IMR-90 (cell line): ENCODE measurements around the gene TBC1D24. TPM values are rescaled to one million over a fixed set of nuclear protein-coding genes. Genes with fewer than 3 reads are reported as not detected.
A peak's percentile ranks its signal among the peaks of the same experiment; 100 is the strongest.

Experiments used
- ATAC-seq: fragments of 200-7000 bp; cut with Tn5 transposase; 2 replicates; pipeline ENCODE4 v1.9.1; 2020; ENCODE audit warnings: low read depth, mild to moderate bottlenecking, moderate library complexity
- BruUV-seq: library from RNA; stranded (reverse); fragments of 400-500 nt; replicated peaks from 2 replicates; lab custom pipeline; 2021; lab: Mats Ljungman, UMichigan
- CTCF ChIA-PET: fragments of 300-600 bp; formaldehyde crosslinking; extraction: SDS; loops from one replicate; lab custom pipeline; 2021; ENCODE audit warnings: antibody characterized with exemption; lab: Yijun Ruan, JAX
- POLR2A ChIA-PET: fragments of 300-600 bp; sonication (Branson Sonifier 250); formaldehyde crosslinking; loops from one replicate; lab custom pipeline; 2022; ENCODE audit warnings: antibody characterized with exemption; ENCODE audit not compliant: unreplicated experiment; lab: Charles Lee
- DNase-seq: peaks from one replicate; pipeline ENCODE4 v3.0.0; 2013
- H2AFZ ChIP-seq: replicated peaks from 2 replicates; pipeline ENCODE3; 2013; ENCODE audit warnings: low read length, mild to moderate bottlenecking; ENCODE audit not compliant: poor library complexity
- H2AK5ac ChIP-seq: 2 replicates; pipeline ENCODE4 v1.6.1; 2013; ENCODE audit warnings: low read depth, low read length, inconsistent platforms
- H2AK9ac ChIP-seq: replicated peaks from 2 replicates; pipeline ENCODE3; 2013; ENCODE audit warnings: mild to moderate bottlenecking, low read depth, low read length, moderate library complexity; ENCODE audit not compliant: poor library complexity
- H2BK120ac ChIP-seq: 2 replicates; pipeline ENCODE4 v1.6.1; 2013; ENCODE audit warnings: low read depth, low read length, inconsistent platforms
- H2BK15ac ChIP-seq: 3 replicates; pipeline ENCODE4 v1.6.1; 2013; ENCODE audit warnings: low read depth, low read length, inconsistent platforms
- H2BK20ac ChIP-seq: 2 replicates; pipeline ENCODE4 v1.6.1; 2013; ENCODE audit warnings: low read depth, mild to moderate bottlenecking, inconsistent platforms, low read length, moderate library complexity
- H2BK5ac ChIP-seq: 2 replicates; pipeline ENCODE4 v1.6.1; 2013; ENCODE audit warnings: mild to moderate bottlenecking, low read depth, low read length, inconsistent platforms; ENCODE audit not compliant: poor library complexity, severe bottlenecking
- H3K14ac ChIP-seq: replicated peaks from 2 replicates; pipeline ENCODE4 v1.6.1; 2013; ENCODE audit warnings: low read depth, low read length, inconsistent platforms
- H3K18ac ChIP-seq: 2 replicates; pipeline ENCODE4 v1.6.1; 2013; ENCODE audit warnings: low read depth, low read length, control low read depth
- H3K23ac ChIP-seq: 2 replicates; pipeline ENCODE4 v1.6.1; 2013; ENCODE audit warnings: low read depth, low read length, inconsistent platforms
- H3K27ac ChIP-seq: 2 replicates; pipeline ENCODE4 v1.5.1; 2013; ENCODE audit warnings: mild to moderate bottlenecking, control low read depth, low read length; ENCODE audit not compliant: insufficient read depth
- H3K27me3 ChIP-seq: 2 replicates; pipeline ENCODE4 v1.6.1; 2013; ENCODE audit warnings: low read length; ENCODE audit not compliant: control insufficient read depth, insufficient read depth
- H3K36me3 ChIP-seq: 2 replicates; pipeline ENCODE4 v1.6.1; 2013; ENCODE audit warnings: low read length, mixed read lengths; ENCODE audit not compliant: control insufficient read depth, insufficient read depth
- H3K4ac ChIP-seq: 2 replicates; pipeline ENCODE4 v1.6.1; 2013; ENCODE audit warnings: low read depth, low read length, inconsistent platforms
- H3K4me1 ChIP-seq: 2 replicates; pipeline ENCODE4 v1.6.1; 2013; ENCODE audit warnings: low read length, mixed read lengths; ENCODE audit not compliant: control insufficient read depth, insufficient read depth
- H3K4me2 ChIP-seq: 2 replicates; pipeline ENCODE4 v1.6.1; 2013; ENCODE audit warnings: low read depth, mild to moderate bottlenecking, control low read depth, low read length, moderate library complexity
- H3K4me3 ChIP-seq: 2 replicates; pipeline ENCODE4 v1.5.1; 2013; ENCODE audit warnings: low read depth, mild to moderate bottlenecking, control low read depth, low read length, moderate library complexity; ENCODE audit not compliant: insufficient read depth
- H3K56ac ChIP-seq: 2 replicates; pipeline ENCODE4 v1.6.1; 2013; ENCODE audit warnings: low read length, inconsistent platforms; ENCODE audit not compliant: insufficient read depth; ENCODE audit errors: extremely low read depth
- H3K79me1 ChIP-seq, 2 experiments: 2 replicates each; pipeline ENCODE4 v1.6.1; 2013; ENCODE audit warnings: low read length in 2 of 2, inconsistent platforms in 1 of 2, low read depth in 1 of 2
- H3K9ac ChIP-seq: 2 replicates; pipeline ENCODE4 v1.6.1; 2013; ENCODE audit warnings: low read depth, low read length, control low read depth
- H3K9me1 ChIP-seq: 2 replicates; pipeline ENCODE4 v1.6.1; 2013; ENCODE audit warnings: low read length, inconsistent platforms; ENCODE audit not compliant: insufficient read depth
- H3K9me3 ChIP-seq: 2 replicates; pipeline ENCODE4 v1.6.1; 2013; ENCODE audit warnings: low read length; ENCODE audit not compliant: control insufficient read depth, insufficient read depth
- H4K20me1 ChIP-seq: 2 replicates; pipeline ENCODE4 v1.6.1; 2013; ENCODE audit warnings: low read length, inconsistent platforms; ENCODE audit not compliant: insufficient read depth
- H4K5ac ChIP-seq: 2 replicates; pipeline ENCODE4 v1.6.1; 2013; ENCODE audit warnings: mild to moderate bottlenecking, low read depth, low read length, control low read depth
- H4K8ac ChIP-seq, 2 experiments: 2 replicates each; pipeline ENCODE4 v1.6.1; 2013; ENCODE audit warnings: low read depth in 2 of 2, low read length in 2 of 2, control low read depth in 1 of 2, inconsistent platforms in 1 of 2
- H4K91ac ChIP-seq: 2 replicates; pipeline ENCODE4 v1.6.1; 2013; ENCODE audit warnings: low read depth, low read length, inconsistent platforms; ENCODE audit not compliant: insufficient read depth
- CEBPB ChIP-seq: IDR thresholded peaks from 2 replicates; pipeline ENCODE4 v1.6.1; 2012; ENCODE audit warnings: low read depth, low read length, improper control_type of control experiment
- CHD1 ChIP-seq: IDR thresholded peaks from 2 replicates; pipeline ENCODE4 v1.6.1; 2012; ENCODE audit warnings: low read depth, low read length, improper control_type of control experiment
- FOS ChIP-seq: fragments of 150-350 bp; IDR thresholded peaks from 2 replicates; pipeline ENCODE4 v1.6.1; 2016; ENCODE audit warnings: low read depth, low read length
- MAFK ChIP-seq: IDR thresholded peaks from 2 replicates; pipeline ENCODE4 v1.6.1; 2012; ENCODE audit warnings: low read depth, low read length, improper control_type of control experiment
- MAZ ChIP-seq: IDR thresholded peaks from 2 replicates; pipeline ENCODE4 v1.6.1; 2012; ENCODE audit warnings: low read depth, mild to moderate bottlenecking, low read length, improper control_type of control experiment, moderate library complexity, borderline replicate concordance
- NFE2L2 ChIP-seq: fragments of 150-350 bp; IDR thresholded peaks from 2 replicates; pipeline ENCODE4 v1.6.1; 2016; ENCODE audit warnings: low read depth, mild to moderate bottlenecking, low read length
- POLR2A ChIP-seq: IDR thresholded peaks from 2 replicates; pipeline ENCODE4 v1.6.1; 2012; ENCODE audit warnings: mild to moderate bottlenecking, low read depth, low read length
- RAD21 ChIP-seq: IDR thresholded peaks from 2 replicates; pipeline ENCODE4 v1.6.1; 2012; ENCODE audit warnings: low read length, improper control_type of control experiment
- RFX5 ChIP-seq: IDR thresholded peaks from 2 replicates; pipeline ENCODE4 v1.8.0; 2012; ENCODE audit warnings: low read depth, mild to moderate bottlenecking, low read length, moderate library complexity
- SMC3 ChIP-seq: fragments of 150-350 bp; IDR thresholded peaks from 2 replicates; pipeline ENCODE4 v1.6.1; 2016; ENCODE audit warnings: low read depth, mild to moderate bottlenecking, antibody characterized with exemption, low read length, moderate library complexity
- WGBS, 2 experiments: methylation state at CpG; one replicate each; pipeline versions ENCODE4 v1.1.5 to v1.1.7; 2013; ENCODE audit warnings: missing lambda C conversion rate in 2 of 2; ENCODE audit not compliant: insufficient read length in 1 of 2; ENCODE audit errors: extremely low coverage in 2 of 2; 5-methylcytosine and 5-hydroxymethylcytosine counted together
- dilution Hi-C: fragments of 300-500 bp; cut with HindIII; formaldehyde crosslinking; loops from one replicate; pipeline ENCODE4 v1.14.3; 2018; ENCODE audit warnings: low sequenced_read_pairs; ENCODE audit not compliant: unreplicated experiment
- in situ Hi-C: fragments of 300-500 bp; cut with MboI; formaldehyde crosslinking; loops from 3 replicates; pipeline ENCODE4 v1.14.3; 2019; ENCODE audit warnings: low sequenced_read_pairs, inconsistent platforms, mixed read lengths
- intact Hi-C: fragments of 100-400 bp; cut with micrococcal nuclease; formaldehyde crosslinking; loops from 2 replicates; pipeline ENCODE4 v1.10.0; 2022
- polyA plus RNA-seq, 3 experiments: library from polyadenylated mRNA; depleted of rRNA; stranded (reverse); fragments of >200 nt; gene quantifications; 2 replicates each; pipeline ENCODE4 v1.2.3, GENCODE V29; 2012; ENCODE audit warnings: low replicate concordance in 1 of 3
- total RNA-seq: library from RNA; depleted of rRNA; stranded (reverse); fragments of >200 nt; gene quantifications from 2 replicates; pipeline ENCODE4 v1.2.3, GENCODE V29; 2012
- TF ChIP-seq, protein P1 (sequence below): fragments of 150-350 bp; IDR thresholded peaks from 2 replicates; pipeline ENCODE4 v1.6.1; 2016; ENCODE audit warnings: low read depth, mild to moderate bottlenecking, low read length, moderate library complexity, borderline replicate concordance
- TF ChIP-seq, protein P2 (sequence below): conservative IDR thresholded peaks from 2 replicates; pipeline ENCODE4 v1.5.1; 2012; ENCODE audit warnings: mild to moderate bottlenecking, low read depth, low read length, improper control_type of control experiment
- TF ChIP-seq, protein P3 (sequence below): fragments of 150-350 bp; IDR thresholded peaks from 2 replicates; pipeline ENCODE4 v1.6.1; 2017; ENCODE audit warnings: mild to moderate bottlenecking, antibody characterized with exemption, low read length, low read depth

The TBC1D24 gene
- total and polyA plus RNA-seq, 2 of the 4 experiments (the other 2 are of a cell fraction) = 7.5 to 13.4 TPM

DNA sequence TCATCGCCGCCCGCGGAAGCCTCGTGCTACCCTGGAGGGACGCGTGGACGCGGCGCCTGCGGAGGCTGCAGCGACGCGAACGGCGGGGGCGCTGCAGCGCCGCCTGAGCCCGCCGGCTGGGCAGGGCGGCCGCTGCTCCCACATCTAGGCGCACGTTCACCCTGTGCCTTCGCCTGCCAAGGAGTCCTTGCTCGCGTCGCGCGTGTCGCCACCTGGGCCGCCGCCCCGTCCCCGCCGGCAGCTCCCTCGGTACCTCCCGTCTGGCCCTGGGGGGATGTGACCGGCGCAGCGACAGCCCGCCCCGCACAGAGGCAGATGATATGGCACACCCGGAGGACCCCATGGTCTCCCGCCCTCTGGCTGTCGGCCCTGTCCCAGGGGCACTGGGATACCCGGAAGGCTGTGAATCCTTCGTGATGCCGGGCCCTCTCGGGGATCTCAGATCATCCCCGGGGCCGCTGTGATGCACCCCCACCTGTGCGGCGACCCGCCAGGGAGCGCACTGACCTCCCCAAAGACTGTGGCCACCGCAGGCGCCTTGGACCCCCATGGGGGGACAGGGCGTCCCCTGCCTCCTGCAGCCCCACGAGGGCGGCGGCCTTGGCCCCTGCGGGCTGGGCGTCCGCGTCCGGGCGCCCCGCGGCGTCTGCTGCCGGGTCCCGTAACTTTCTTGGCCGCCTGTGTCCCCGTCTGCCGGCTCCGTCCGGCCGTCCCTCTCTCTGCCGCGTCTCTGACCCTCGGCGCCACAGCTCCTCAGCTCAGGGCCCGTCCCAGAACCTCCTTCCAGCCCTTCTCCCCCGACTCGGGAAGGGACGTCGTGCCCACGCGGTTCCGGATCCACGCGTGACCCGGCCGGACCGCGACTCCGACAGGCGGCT, 689 bp upstream of the TBC1D24 start:
- no TSS peak for BruUV-seq
- peaks cover 15% of the 10 kb centered on the region for H3K4me1 ChIP-seq
- POLR2A ChIA-PET = interaction anchor here (0.6 kb wide), 1 partner anchor 210 kb away, joined by 7 read pairs; no protein-coding TSS in a partner anchor
- peak overlapping the region; percentile 92 for H3K4me3 ChIP-seq
- intact Hi-C loops (loop anchor here (1.0 kb wide), 1 partner anchor 27 kb away; no protein-coding TSS in a partner anchor), in situ Hi-C loops (no loop called here), dilution Hi-C loops (no loop called here)
- DNase-seq (peak; percentile 27), ATAC-seq (peak; percentile 60)
- peak overlapping the region; percentile 90 for H3K4ac ChIP-seq
- H2AFZ ChIP-seq = peak overlapping the region; percentile 90
- peak overlapping the region; percentile 79 for H4K91ac ChIP-seq
- peaks cover 10 to 57% of the 10 kb centered on the region in 2 experiments; a peak in 3 of 4 replicates for H3K79me1 ChIP-seq
- peak overlapping the region; percentile 89 for H3K9ac ChIP-seq
- no peaks in the 10 kb centered on the region for H3K9me3 ChIP-seq
- peak overlapping the region; percentile 95 for H2AK9ac ChIP-seq
- CTCF ChIA-PET = interaction anchor here (0.6 kb wide), 1 partner anchor 7 kb away, joined by 3 read pairs; no protein-coding TSS in a partner anchor
- H4K5ac ChIP-seq = peak overlapping the region; percentile 71; the same call in 1 of the 2 replicates
- H3K18ac ChIP-seq = peak overlapping the region; percentile 24; the same call in 1 of the 2 replicates
- peaks cover 3% of the 10 kb centered on the region; the same call in 1 of the 2 replicates for H3K9me1 ChIP-seq
- H3K36me3 ChIP-seq = no peaks in the 10 kb centered on the region
- peak overlapping the region; percentile 97 for H3K4me2 ChIP-seq
- no peaks in the 10 kb centered on the region; the same call in 1 of the 2 replicates for H3K27me3 ChIP-seq
- no peak overlapping the region for H2BK15ac ChIP-seq
- peaks cover 28% of the 10 kb centered on the region for H4K20me1 ChIP-seq
- peak overlapping the region; percentile 67 to 82 for H4K8ac ChIP-seq
- no peak overlapping the region for H2BK20ac ChIP-seq
- H3K23ac ChIP-seq = peak overlapping the region; percentile 59; the same call in 1 of the 2 replicates
- H3K27ac ChIP-seq = peak overlapping the region; percentile 92
- 0 out of 2 replicates have a peak overlapping the region, but pooled peaks have one; percentile 12 for H3K56ac ChIP-seq
- H2AK5ac ChIP-seq = peak overlapping the region; percentile 87
- no peak overlapping the region for H2BK120ac ChIP-seq
- H3K14ac ChIP-seq = peak overlapping the region; percentile 48
- 0% methylated on average over 48 of the region's 100 CpGs; no CpG with 5 or more reads in 1 of the 2 experiments for WGBS, 2 experiments
- peak overlapping the region; percentile 88 for H2BK5ac ChIP-seq
- TF ChIP-seq CHD1 = no peak
- TF ChIP-seq RFX5 = no peak
- TF ChIP-seq, protein P1, sequence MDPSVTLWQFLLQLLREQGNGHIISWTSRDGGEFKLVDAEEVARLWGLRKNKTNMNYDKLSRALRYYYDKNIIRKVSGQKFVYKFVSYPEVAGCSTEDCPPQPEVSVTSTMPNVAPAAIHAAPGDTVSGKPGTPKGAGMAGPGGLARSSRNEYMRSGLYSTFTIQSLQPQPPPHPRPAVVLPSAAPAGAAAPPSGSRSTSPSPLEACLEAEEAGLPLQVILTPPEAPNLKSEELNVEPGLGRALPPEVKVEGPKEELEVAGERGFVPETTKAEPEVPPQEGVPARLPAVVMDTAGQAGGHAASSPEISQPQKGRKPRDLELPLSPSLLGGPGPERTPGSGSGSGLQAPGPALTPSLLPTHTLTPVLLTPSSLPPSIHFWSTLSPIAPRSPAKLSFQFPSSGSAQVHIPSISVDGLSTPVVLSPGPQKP = no peak
- no peak for TF ChIP-seq FOS
- no peak for TF ChIP-seq NFE2L2
- peak; percentile 40 for TF ChIP-seq RAD21
- no peak for TF ChIP-seq SMC3
- TF ChIP-seq MAZ = no peak
- TF ChIP-seq CEBPB = no peak
- no peak for TF ChIP-seq MAFK
- no peak for TF ChIP-seq POLR2A
- TF ChIP-seq, protein P2, sequence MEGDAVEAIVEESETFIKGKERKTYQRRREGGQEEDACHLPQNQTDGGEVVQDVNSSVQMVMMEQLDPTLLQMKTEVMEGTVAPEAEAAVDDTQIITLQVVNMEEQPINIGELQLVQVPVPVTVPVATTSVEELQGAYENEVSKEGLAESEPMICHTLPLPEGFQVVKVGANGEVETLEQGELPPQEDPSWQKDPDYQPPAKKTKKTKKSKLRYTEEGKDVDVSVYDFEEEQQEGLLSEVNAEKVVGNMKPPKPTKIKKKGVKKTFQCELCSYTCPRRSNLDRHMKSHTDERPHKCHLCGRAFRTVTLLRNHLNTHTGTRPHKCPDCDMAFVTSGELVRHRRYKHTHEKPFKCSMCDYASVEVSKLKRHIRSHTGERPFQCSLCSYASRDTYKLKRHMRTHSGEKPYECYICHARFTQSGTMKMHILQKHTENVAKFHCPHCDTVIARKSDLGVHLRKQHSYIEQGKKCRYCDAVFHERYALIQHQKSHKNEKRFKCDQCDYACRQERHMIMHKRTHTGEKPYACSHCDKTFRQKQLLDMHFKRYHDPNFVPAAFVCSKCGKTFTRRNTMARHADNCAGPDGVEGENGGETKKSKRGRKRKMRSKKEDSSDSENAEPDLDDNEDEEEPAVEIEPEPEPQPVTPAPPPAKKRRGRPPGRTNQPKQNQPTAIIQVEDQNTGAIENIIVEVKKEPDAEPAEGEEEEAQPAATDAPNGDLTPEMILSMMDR = peak; percentile 56
- TF ChIP-seq, protein P3, sequence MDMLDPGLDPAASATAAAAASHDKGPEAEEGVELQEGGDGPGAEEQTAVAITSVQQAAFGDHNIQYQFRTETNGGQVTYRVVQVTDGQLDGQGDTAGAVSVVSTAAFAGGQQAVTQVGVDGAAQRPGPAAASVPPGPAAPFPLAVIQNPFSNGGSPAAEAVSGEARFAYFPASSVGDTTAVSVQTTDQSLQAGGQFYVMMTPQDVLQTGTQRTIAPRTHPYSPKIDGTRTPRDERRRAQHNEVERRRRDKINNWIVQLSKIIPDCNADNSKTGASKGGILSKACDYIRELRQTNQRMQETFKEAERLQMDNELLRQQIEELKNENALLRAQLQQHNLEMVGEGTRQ = no peak
